ENCODE results near the gene FTSJ1. TPM values are rescaled to one million over a fixed set of nuclear protein-coding genes. Genes with fewer than 3 reads are reported as not detected.

FTSJ1 gene
- total RNA-seq, 4 donors from 2014 or later, result 29.8 to 46.4 (median 42.2) TPM

- intact Hi-C loops (cut with DNase I; ENCODE audit: low total_unique reads), result no loop called here
- TF ChIP-seq POLR2A (IDR thresholded peaks at IDR 0.05) (no peak), CTCF (IDR thresholded peaks at IDR 0.05) (no peak)
- H3K4me3 ChIP-seq (ENCODE audit: low read depth, poor library complexity, severe bottlenecking), result no peak overlapping the region
- no peak for DNase-seq (ENCODE audit: low spot score in 2 of 2)
- 53 to 72% methylated on average over 7 to 9 of the region's 9 CpGs for WGBS, 2 donors
Observed at GRCh38 chrX:48473704-48473990, 2.4 kb upstream of the FTSJ1 start.

GRCh38 chrX:48474127-48474526 is 1.9 kb upstream of the FTSJ1 start:
- DNase-seq (ENCODE audit: low spot score in 2 of 2), result no peak
- intact Hi-C loops (cut with DNase I; ENCODE audit: low total_unique reads), result no loop called here
- H3K4me3 ChIP-seq (ENCODE audit: low read depth, poor library complexity, severe bottlenecking), result no peak overlapping the region
- WGBS, 2 donors, result 32 to 72% methylated on average over 10 of the region's 10 CpGs
- TF ChIP-seq POLR2A (IDR thresholded peaks at IDR 0.05) (no peak), CTCF (IDR thresholded peaks at IDR 0.05) (no peak)

GRCh38 chrX:48474581-48474980 is 1.4 kb upstream of the FTSJ1 start:
- no peak for DNase-seq (ENCODE audit: low spot score in 2 of 2)
- H3K4me3 ChIP-seq (ENCODE audit: low read depth, poor library complexity, severe bottlenecking), result no peak overlapping the region
- no peak for TF ChIP-seq POLR2A (IDR thresholded peaks at IDR 0.05)
- no peak for TF ChIP-seq CTCF (IDR thresholded peaks at IDR 0.05)
- intact Hi-C loops (cut with DNase I; ENCODE audit: low total_unique reads), result no loop called here
- WGBS, 2 donors, result 48 to 76% methylated on average over 6 of the region's 6 CpGs

- intact Hi-C loops (cut with DNase I; ENCODE audit: low total_unique reads), result no loop called here
- TF ChIP-seq POLR2A (IDR thresholded peaks at IDR 0.05) (no peak), CTCF (IDR thresholded peaks at IDR 0.05) (no peak)
- DNase-seq (ENCODE audit: low spot score in 2 of 2), result no peak
- peak overlapping the region; percentile 17 for H3K4me3 ChIP-seq (ENCODE audit: low read depth, poor library complexity, severe bottlenecking)
- 2 to 26% methylated on average over 5 of the region's 5 CpGs for WGBS, 2 donors
Observed at GRCh38 chrX:48475296-48475695, 703 bp upstream of the FTSJ1 start.

- WGBS, 2 donors, result 44 to 73% methylated on average over 4 of the region's 4 CpGs
- no peak overlapping the region for H3K4me3 ChIP-seq (ENCODE audit: low read depth, poor library complexity, severe bottlenecking)
- no peak for TF ChIP-seq POLR2A (IDR thresholded peaks at IDR 0.05)
- intact Hi-C loops (cut with DNase I; ENCODE audit: low total_unique reads), result no loop called here
- no peak for DNase-seq (ENCODE audit: low spot score in 2 of 2)
Observed at GRCh38 chrX:48476919-48477318, 920 bp downstream of the FTSJ1 start.

- no peak overlapping the region for H3K4me3 ChIP-seq (ENCODE audit: low read depth, poor library complexity, severe bottlenecking)
- intact Hi-C loops (cut with DNase I; ENCODE audit: low total_unique reads), result no loop called here
- DNase-seq (ENCODE audit: low spot score in 2 of 2), result no peak
- 91 to 93% methylated on average over 13 to 19 of the region's 19 CpGs for WGBS, 2 donors
- TF ChIP-seq POLR2A (IDR thresholded peaks at IDR 0.05), result no peak
- no peak for TF ChIP-seq CTCF (IDR thresholded peaks at IDR 0.05)
Observed at GRCh38 chrX:48477960-48478755, 2.2 kb downstream of the FTSJ1 start.
